ENCODE results near the gene KCNMB2.

Gene KCNMB2

DNA sequence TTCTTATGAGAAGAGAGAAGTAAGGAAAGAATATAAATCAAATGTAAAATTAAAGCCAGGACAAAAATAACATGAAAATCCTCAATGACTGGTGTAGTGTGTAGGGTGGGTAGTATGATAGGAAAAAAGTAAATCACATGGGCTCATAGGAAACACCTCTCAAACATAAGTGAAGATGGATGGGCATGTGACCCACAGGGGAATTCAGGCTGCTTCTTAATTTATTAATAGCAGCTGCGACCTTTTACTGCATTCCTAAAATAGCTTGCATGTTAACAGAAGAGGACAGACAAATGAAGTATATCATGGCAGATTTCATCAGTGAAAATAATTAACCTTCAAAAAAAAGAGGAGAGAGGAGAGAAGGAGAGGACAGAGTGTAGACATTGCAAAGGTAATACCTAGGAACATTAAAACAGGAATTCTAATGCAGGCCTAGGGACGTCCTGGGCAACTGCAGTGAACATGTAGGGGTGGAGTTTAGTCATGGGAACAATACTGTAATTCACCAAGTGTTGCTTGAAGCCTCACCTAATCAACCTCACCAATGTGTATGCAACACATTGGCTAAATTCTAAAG lies 132.9 kb downstream of the KCNMB2 start:
- Mint-ChIP-seq H3K9me3 (no peaks in the 10 kb centered on the region), H3K36me3 (ENCODE audit: low read depth) (no peaks in the 10 kb centered on the region), H3K4me1 (ENCODE audit: low read depth) (no peaks in the 10 kb centered on the region), H3K27me3 (no peaks in the 10 kb centered on the region), H3K27ac (no peak overlapping the region), H3K4me3 (no peak overlapping the region)
- intact Hi-C loops (cut with micrococcal nuclease), result no loop called here

GRCh38 chr3:178669758-178670157 lies 133.5 kb downstream of the KCNMB2 start:
- no peaks in the 10 kb centered on the region for H3K4me1 Mint-ChIP-seq (ENCODE audit: low read depth)
- no peak overlapping the region for H3K27ac Mint-ChIP-seq
- H3K36me3 Mint-ChIP-seq (ENCODE audit: low read depth), result no peaks in the 10 kb centered on the region
- no peaks in the 10 kb centered on the region for H3K27me3 Mint-ChIP-seq
- H3K9me3 Mint-ChIP-seq, result no peaks in the 10 kb centered on the region
- intact Hi-C loops (cut with micrococcal nuclease), result no loop called here
- H3K4me3 Mint-ChIP-seq, result no peak overlapping the region

DNA sequence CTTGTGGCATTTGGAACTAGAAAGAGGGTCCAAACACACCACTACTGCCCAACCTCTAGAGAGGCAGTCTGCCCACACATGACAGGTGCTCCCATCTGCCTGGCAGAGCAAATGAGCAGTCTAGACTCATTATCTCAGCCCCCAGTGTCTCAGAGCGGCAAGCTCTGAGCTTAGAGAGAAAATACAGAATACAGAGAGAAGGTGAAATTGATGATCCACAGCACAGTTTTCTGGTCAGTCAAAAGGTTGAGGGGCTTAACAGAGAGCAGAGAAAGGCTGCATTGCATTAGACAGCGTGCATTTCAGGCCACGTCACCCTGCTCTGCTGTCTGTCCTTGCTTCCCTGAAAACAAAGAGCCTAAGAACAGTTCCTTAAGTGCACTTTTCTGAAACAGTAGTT lies 135.1 kb downstream of the KCNMB2 start:
- Mint-ChIP-seq H3K4me1 (ENCODE audit: low read depth) (no peaks in the 10 kb centered on the region), H3K36me3 (ENCODE audit: low read depth) (no peaks in the 10 kb centered on the region), H3K4me3 (no peak overlapping the region), H3K27me3 (no peaks in the 10 kb centered on the region), H3K27ac (no peak overlapping the region), H3K9me3 (no peaks in the 10 kb centered on the region)
- intact Hi-C loops (cut with micrococcal nuclease), result no loop called here

DNA sequence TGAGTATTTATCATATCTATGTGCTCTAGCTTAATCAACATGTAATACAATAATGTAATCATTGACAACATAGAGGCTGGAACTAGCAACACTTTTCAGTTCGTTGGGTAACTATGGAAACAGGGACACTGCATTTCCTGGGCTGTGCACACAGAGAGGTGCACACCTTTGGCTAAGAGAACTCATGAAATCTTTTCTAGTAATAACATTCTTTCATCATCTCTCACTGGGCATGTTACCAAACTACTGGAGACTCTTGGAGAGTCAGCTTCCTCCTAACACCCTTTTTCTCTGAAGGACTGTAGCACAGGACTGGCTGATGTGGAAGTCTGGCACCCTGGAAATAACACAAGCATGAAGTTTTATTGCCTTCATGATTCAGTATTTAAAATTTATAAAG lies 135.6 kb downstream of the KCNMB2 start:
- no peaks in the 10 kb centered on the region for H3K4me1 Mint-ChIP-seq (ENCODE audit: low read depth)
- intact Hi-C loops (cut with micrococcal nuclease), result no loop called here
- no peaks in the 10 kb centered on the region for H3K9me3 Mint-ChIP-seq
- no peaks in the 10 kb centered on the region for H3K36me3 Mint-ChIP-seq (ENCODE audit: low read depth)
- no peaks in the 10 kb centered on the region for H3K27me3 Mint-ChIP-seq
- H3K4me3 Mint-ChIP-seq, result no peak overlapping the region
- no peak overlapping the region for H3K27ac Mint-ChIP-seq

GRCh38 chr3:178672275-178672674 lies 136.0 kb downstream of the KCNMB2 start:
- intact Hi-C loops (cut with micrococcal nuclease), result no loop called here
- Mint-ChIP-seq H3K27ac (no peak overlapping the region), H3K36me3 (ENCODE audit: low read depth) (no peaks in the 10 kb centered on the region), H3K9me3 (no peaks in the 10 kb centered on the region), H3K4me3 (no peak overlapping the region), H3K4me1 (ENCODE audit: low read depth) (no peaks in the 10 kb centered on the region), H3K27me3 (no peaks in the 10 kb centered on the region)

DNA sequence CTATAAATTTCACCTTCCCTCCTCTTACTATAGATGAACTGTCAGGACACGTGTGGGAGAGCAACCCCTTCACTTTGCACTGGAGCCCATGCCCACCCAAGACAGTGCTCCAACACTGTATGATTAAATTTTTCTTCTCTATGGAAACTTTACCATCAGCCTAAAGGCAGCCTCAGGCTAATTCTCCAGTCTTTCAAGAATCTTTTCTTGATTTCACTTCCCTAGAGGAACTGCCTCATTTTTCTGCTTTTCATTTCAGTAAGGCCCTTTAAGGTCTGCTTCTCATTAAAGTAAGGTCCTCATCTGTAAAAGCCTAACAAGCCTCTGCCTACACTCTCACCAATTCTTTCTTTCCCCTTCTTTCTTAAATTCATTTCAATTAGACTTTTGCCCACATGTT lies 137.3 kb downstream of the KCNMB2 start:
- H3K4me3 Mint-ChIP-seq, result no peak overlapping the region
- no peaks in the 10 kb centered on the region for H3K4me1 Mint-ChIP-seq (ENCODE audit: low read depth)
- no peak overlapping the region for H3K27ac Mint-ChIP-seq
- intact Hi-C loops (cut with micrococcal nuclease), result no loop called here
- H3K36me3 Mint-ChIP-seq (ENCODE audit: low read depth), result no peaks in the 10 kb centered on the region
- H3K27me3 Mint-ChIP-seq, result no peaks in the 10 kb centered on the region
- H3K9me3 Mint-ChIP-seq, result no peaks in the 10 kb centered on the region

DNA sequence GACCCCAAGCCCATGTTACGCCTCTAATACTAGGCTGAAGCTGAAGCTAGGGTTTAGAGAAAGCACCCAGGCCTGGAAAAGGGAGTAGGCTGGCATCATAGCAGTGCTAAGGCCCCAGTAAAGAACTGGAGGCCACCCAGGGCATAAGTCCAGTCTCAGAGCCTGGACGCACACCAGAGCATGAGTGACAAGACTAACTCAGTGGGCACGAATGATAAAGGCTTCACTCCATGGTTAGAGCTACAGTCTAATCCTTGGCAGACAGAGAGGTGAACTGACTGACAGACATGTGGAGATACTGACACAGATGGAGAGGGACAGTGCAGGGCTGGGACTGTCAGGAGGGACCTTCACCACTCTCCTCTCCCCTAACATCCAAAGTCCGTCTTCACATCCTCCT lies 139.8 kb downstream of the KCNMB2 start:
- Mint-ChIP-seq H3K36me3 (ENCODE audit: low read depth) (no peaks in the 10 kb centered on the region), H3K27ac (no peak overlapping the region), H3K4me1 (ENCODE audit: low read depth) (no peaks in the 10 kb centered on the region), H3K27me3 (no peaks in the 10 kb centered on the region), H3K9me3 (peaks cover 9% of the 10 kb centered on the region), H3K4me3 (no peak overlapping the region)
- intact Hi-C loops (cut with micrococcal nuclease), result no loop called here

- Mint-ChIP-seq H3K27me3 (no peaks in the 10 kb centered on the region), H3K4me3 (no peak overlapping the region), H3K9me3 (peaks cover 12% of the 10 kb centered on the region), H3K27ac (no peak overlapping the region), H3K4me1 (ENCODE audit: low read depth) (no peaks in the 10 kb centered on the region), H3K36me3 (ENCODE audit: low read depth) (no peaks in the 10 kb centered on the region)
- intact Hi-C loops (cut with micrococcal nuclease), result no loop called here
Observed at GRCh38 chr3:178676942-178677790, 140.9 kb downstream of the KCNMB2 start.

DNA sequence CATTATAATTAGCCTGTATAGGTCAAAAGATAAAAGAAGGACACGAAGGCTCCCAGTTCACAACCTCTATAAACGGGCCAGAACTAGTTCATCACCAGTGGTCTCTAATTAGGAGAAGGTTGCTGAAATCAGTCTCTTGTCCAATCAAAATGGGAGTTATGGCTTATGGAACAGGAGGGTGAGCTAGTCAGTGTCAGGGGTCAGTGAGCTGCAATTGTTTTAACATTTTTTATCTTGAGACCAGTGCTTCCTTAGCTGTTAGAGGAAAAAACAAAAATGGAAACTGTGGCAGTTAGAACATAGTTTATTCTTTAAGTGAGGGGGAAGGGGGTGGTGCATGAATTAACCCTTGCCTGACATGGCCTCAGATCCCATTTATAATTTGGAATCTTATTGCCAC lies 141.7 kb downstream of the KCNMB2 start:
- Mint-ChIP-seq H3K27me3 (no peaks in the 10 kb centered on the region), H3K27ac (no peak overlapping the region), H3K36me3 (ENCODE audit: low read depth) (no peaks in the 10 kb centered on the region), H3K9me3 (peaks cover 20% of the 10 kb centered on the region), H3K4me3 (no peak overlapping the region), H3K4me1 (ENCODE audit: low read depth) (no peaks in the 10 kb centered on the region)
- intact Hi-C loops (cut with micrococcal nuclease), result no loop called here

GRCh38 chr3:178680037-178680436 lies 143.8 kb downstream of the KCNMB2 start:
- no peaks in the 10 kb centered on the region for H3K36me3 Mint-ChIP-seq (ENCODE audit: low read depth)
- H3K27me3 Mint-ChIP-seq, result no peaks in the 10 kb centered on the region
- intact Hi-C loops (cut with micrococcal nuclease), result no loop called here
- no peak overlapping the region for H3K4me3 Mint-ChIP-seq
- H3K27ac Mint-ChIP-seq, result no peak overlapping the region
- no peaks in the 10 kb centered on the region for H3K4me1 Mint-ChIP-seq (ENCODE audit: low read depth)
- peaks cover 38% of the 10 kb centered on the region for H3K9me3 Mint-ChIP-seq

GRCh38 chr3:178680489-178680888 lies 144.3 kb downstream of the KCNMB2 start:
- Mint-ChIP-seq H3K27ac (no peak overlapping the region), H3K36me3 (ENCODE audit: low read depth) (no peaks in the 10 kb centered on the region), H3K27me3 (no peaks in the 10 kb centered on the region), H3K9me3 (peaks cover 38% of the 10 kb centered on the region), H3K4me1 (ENCODE audit: low read depth) (no peaks in the 10 kb centered on the region), H3K4me3 (no peak overlapping the region)
- intact Hi-C loops (cut with micrococcal nuclease), result no loop called here

DNA sequence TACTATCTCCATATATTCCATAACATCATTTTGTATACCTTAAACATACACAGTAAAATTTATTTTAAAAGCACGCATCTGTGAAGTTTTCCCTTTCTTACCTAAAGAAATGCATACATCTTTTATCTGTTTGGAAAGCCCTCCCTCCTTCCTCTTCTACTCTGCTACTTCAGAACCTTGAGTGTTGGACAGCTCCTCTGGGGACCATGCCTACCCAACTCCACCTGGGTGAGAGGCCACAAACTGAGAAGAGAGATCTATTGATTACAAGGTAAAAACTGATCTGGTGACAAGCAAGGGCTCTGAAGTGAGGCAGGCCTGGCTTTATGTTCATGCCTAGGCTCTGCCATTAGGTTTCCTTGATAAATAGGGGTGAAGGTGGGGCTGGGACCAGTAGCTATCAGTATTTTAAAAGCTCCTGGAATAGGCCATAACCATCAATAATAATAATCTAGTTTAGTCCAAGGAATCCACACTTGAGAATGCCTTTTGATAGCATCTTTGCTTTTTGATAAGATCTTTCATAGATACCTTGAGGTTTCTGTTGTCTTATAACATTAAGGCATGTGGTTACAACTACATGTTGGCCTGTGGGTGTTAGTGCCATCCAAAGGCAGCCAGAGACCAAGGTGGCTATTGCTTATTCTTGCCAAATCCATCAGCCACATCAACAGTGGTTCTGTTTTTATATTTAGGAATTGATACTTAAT lies 148.8 kb downstream of the KCNMB2 start:
- Mint-ChIP-seq H3K9me3 (peaks cover 40% of the 10 kb centered on the region), H3K36me3 (ENCODE audit: low read depth) (no peaks in the 10 kb centered on the region), H3K27ac (no peak overlapping the region), H3K27me3 (no peaks in the 10 kb centered on the region), H3K4me3 (no peak overlapping the region), H3K4me1 (ENCODE audit: low read depth) (no peaks in the 10 kb centered on the region)
- intact Hi-C loops (cut with micrococcal nuclease), result no loop called here

DNA sequence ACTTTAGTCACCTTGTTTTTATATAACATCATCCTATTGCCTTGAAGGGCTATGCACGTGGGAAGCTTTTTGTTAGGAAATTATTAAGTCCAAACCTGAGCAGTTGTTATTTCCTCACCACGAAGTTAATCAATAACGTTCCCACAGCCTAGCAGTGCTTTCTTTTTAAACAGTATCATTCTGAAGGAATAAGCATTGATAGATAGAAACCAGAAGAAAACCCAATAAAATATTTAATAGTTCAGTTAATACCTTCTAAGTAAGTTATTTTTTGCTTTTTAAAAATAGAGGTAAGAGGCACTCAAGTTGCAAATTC lies 149.3 kb downstream of the KCNMB2 start:
- Mint-ChIP-seq H3K27me3 (no peaks in the 10 kb centered on the region), H3K4me1 (ENCODE audit: low read depth) (no peaks in the 10 kb centered on the region), H3K27ac (no peak overlapping the region), H3K36me3 (ENCODE audit: low read depth) (no peaks in the 10 kb centered on the region), H3K9me3 (peaks cover 41% of the 10 kb centered on the region), H3K4me3 (no peak overlapping the region)
- intact Hi-C loops (cut with micrococcal nuclease), result no loop called here

GRCh38 chr3:178686826-178687225 lies 150.6 kb downstream of the KCNMB2 start:
- Mint-ChIP-seq H3K27me3 (no peaks in the 10 kb centered on the region), H3K4me1 (ENCODE audit: low read depth) (no peaks in the 10 kb centered on the region), H3K27ac (no peak overlapping the region), H3K9me3 (peaks cover 44% of the 10 kb centered on the region), H3K36me3 (ENCODE audit: low read depth) (no peaks in the 10 kb centered on the region), H3K4me3 (no peak overlapping the region)
- intact Hi-C loops (cut with micrococcal nuclease), result no loop called here

Data from dendritic cell treated with granulocyte-macrophage colony-stimulating factor and Interleukin-4, amounts not matched to agents 40 ng/mL and 50 ng/mL, for 4 days (primary cell).